CD4-positive, alpha-beta T cell (primary cell): ENCODE results near the gene PARK7. TPM values are rescaled to one million over a fixed set of nuclear protein-coding genes. Genes with fewer than 3 reads are reported as not detected.
"Not testable (repeated sequence)": the region's sequence is repeated elsewhere in the genome, so short reads cannot be mapped to it uniquely, and the experiment has no call there.

Source experiments
- ATAC-seq: fragments of 200-7000 bp; cut with Tn5 transposase; one replicate; pipeline ENCODE4 v1.10.0; 2022; ENCODE audit warnings: mild to moderate bottlenecking; ENCODE audit not compliant: poor library complexity
- CTCF ChIA-PET: fragments of 350-600 bp; sonication (Branson Sonifier 250); formaldehyde crosslinking; loops from one replicate; lab custom pipeline; 2021; ENCODE audit warnings: antibody characterized with exemption, inconsistent platforms; lab: Charles Lee
- POLR2A ChIA-PET: fragments of 350-600 bp; sonication (Branson Sonifier 250); formaldehyde crosslinking; loops from one replicate; lab custom pipeline; 2021; ENCODE audit warnings: antibody characterized with exemption, inconsistent platforms; lab: Charles Lee
- DNase-seq, 14 experiments: peaks; one replicate each; pipeline ENCODE4 v3.0.0-alpha.2; 2013 to 2020; ENCODE audit warnings: mixed read lengths in 2 of 14
- H3K27ac ChIP-seq, 2 donors: one replicate each; pipeline versions ENCODE4 v1.5.1 to v1.7.0; 2013; ENCODE audit warnings: low read length in 2 of 2, low read depth in 1 of 2, mild to moderate bottlenecking in 1 of 2
- H3K27me3 ChIP-seq, 2 experiments: 1 replicate in 1 of 2; 2 replicates in 1 of 2; pipeline versions ENCODE4 v1.6.1 to v1.7.0; 2013; ENCODE audit warnings: low read length in 2 of 2, control low read depth in 1 of 2, mild to moderate bottlenecking in 1 of 2, moderate library complexity in 1 of 2; ENCODE audit not compliant: insufficient read depth in 2 of 2, control insufficient read depth in 1 of 2
- H3K36me3 ChIP-seq: one replicate; pipeline ENCODE4 v1.6.1; 2013; ENCODE audit warnings: low read length, control low read depth; ENCODE audit not compliant: insufficient read depth
- H3K4me1 ChIP-seq: one replicate; pipeline ENCODE4 v1.6.1; 2013; ENCODE audit warnings: low read length, control low read depth; ENCODE audit not compliant: insufficient read depth
- H3K4me3 ChIP-seq: one replicate; pipeline ENCODE4 v1.5.1; 2013; ENCODE audit warnings: mild to moderate bottlenecking, low read length, moderate library complexity
- H3K9me3 ChIP-seq, 2 experiments: 1 replicate in 1 of 2; 2 replicates in 1 of 2; pipeline versions ENCODE4 v1.6.1 to v1.7.0; 2013; ENCODE audit warnings: low read length in 2 of 2, mild to moderate bottlenecking in 2 of 2, control low read depth in 1 of 2, moderate library complexity in 1 of 2; ENCODE audit not compliant: control insufficient read depth in 1 of 2, insufficient read depth in 1 of 2
- H3K27ac Mint-ChIP-seq: one replicate; pipeline ENCODE4 v1.8.0; 2020; ENCODE audit warnings: mixed read lengths
- H3K27me3 Mint-ChIP-seq: one replicate; pipeline ENCODE4 v1.8.0; 2021; ENCODE audit warnings: mixed read lengths
- H3K36me3 Mint-ChIP-seq: one replicate; pipeline ENCODE4 v1.8.0; 2021; ENCODE audit warnings: low read depth, mixed read lengths
- H3K4me1 Mint-ChIP-seq: one replicate; pipeline ENCODE4 v1.8.0; 2021; ENCODE audit warnings: low read depth, mixed read lengths
- H3K4me3 Mint-ChIP-seq: one replicate; pipeline ENCODE4 v1.8.0; 2020; ENCODE audit warnings: mild to moderate bottlenecking, mixed read lengths
- H3K9me3 Mint-ChIP-seq: one replicate; pipeline ENCODE4 v1.8.0; 2020; ENCODE audit warnings: mixed read lengths
- CTCF ChIP-seq: fragments of 200-600 bp; IDR thresholded peaks from one replicate; pipeline ENCODE4 v1.8.0; 2022; ENCODE audit warnings: antibody characterized with exemption, mild to moderate bottlenecking
- intact Hi-C, 2 experiments: fragments of 100-400 bp; cut with DNase I in 1 of 2; cut with micrococcal nuclease in 1 of 2; formaldehyde crosslinking; loops; one replicate each; pipeline versions ENCODE4 v1.15.1 to v1.9.0; 2023 to 2025; cut with DNase I, micrococcal nuclease
- total RNA-seq, 174 experiments: library from RNA in 2 of 174; stranded (reverse) in 2 of 174; gene quantifications; one replicate each; pipeline ENCODE4 v1.2.3 and lab custom pipeline; 2021 to 2026

PARK7 gene
- total RNA-seq, 2 experiments from 2014 or later, result 57.7 to 62.4 TPM

DNA sequence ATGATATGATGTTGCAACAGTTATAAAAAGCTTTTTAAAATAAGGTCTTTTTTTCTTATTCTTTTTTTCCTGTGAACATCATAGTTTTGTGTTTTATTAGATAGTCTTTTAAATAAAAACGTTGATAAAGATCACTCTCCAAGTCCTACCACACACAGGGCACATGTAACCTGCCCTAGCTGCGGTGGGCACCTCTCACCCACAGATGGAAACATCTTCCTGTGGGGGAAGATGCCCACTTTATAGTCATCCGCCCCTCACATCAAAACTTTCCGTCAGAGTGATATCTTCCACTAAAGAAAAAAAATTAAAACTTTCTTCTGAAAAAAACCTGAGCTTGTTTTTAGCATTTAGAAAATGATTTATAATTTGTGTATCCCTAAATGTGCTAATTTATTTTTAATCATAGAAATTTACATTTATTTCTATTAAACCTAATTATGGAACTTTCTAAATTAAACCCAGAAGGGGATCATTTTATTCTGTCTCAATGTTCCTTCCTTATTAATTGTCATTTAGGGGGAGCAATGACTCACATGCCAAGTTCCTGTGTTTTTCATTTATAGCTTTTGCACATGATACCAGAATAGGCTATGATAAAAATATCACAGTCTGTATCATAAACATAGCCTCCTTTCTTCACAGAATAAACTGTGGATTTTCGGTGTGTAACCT, 45.5 kb upstream of the PARK7 start:
- ATAC-seq (no peak), DNase-seq (peak in 1 of 14 experiments; percentile 64)
- peaks cover 9% of the 10 kb centered on the region for H3K4me1 Mint-ChIP-seq
- no peak overlapping the region for H3K27ac Mint-ChIP-seq
- Histone ChIP-seq H3K36me3 (no peaks in the 10 kb centered on the region), H3K4me1 (peaks cover 3% of the 10 kb centered on the region), H3K9me3 (no peaks in the 10 kb centered on the region), H3K4me3 (no peak overlapping the region), H3K27ac (no peak overlapping the region), H3K27me3 (no peaks in the 10 kb centered on the region)
- no peaks in the 10 kb centered on the region for H3K27me3 Mint-ChIP-seq
- TF ChIP-seq CTCF, result no peak
- H3K4me3 Mint-ChIP-seq, result no peak overlapping the region
- H3K36me3 Mint-ChIP-seq, result no peaks in the 10 kb centered on the region
- ChIA-PET POLR2A (no interaction called here), CTCF (no interaction called here)
- intact Hi-C loops, result no loop called here
- H3K9me3 Mint-ChIP-seq, result no peaks in the 10 kb centered on the region

DNA sequence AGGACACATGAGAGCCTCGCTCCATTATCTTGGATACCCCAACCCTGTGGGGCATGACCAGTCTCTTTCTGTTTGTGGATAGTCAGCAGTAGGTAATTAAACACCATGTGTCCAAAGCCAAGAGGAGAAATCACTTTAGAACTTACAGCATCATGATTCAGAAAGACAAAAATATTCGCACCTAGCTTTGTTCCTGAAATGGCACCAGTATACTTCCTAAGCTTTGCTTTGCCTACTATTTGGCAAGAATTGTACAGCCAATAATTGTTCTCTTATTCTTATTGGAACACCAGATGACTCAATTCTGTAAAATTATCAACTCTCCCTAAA, 45.0 kb upstream of the PARK7 start:
- Histone ChIP-seq H3K4me1 (peaks cover 3% of the 10 kb centered on the region), H3K4me3 (no peak overlapping the region), H3K9me3 (no peaks in the 10 kb centered on the region), H3K27ac (no peak overlapping the region), H3K36me3 (no peaks in the 10 kb centered on the region), H3K27me3 (no peaks in the 10 kb centered on the region)
- no peak for TF ChIP-seq CTCF
- H3K4me1 Mint-ChIP-seq, result peaks cover 9% of the 10 kb centered on the region
- no peak overlapping the region for H3K27ac Mint-ChIP-seq
- CTCF ChIA-PET, result no interaction called here
- no peaks in the 10 kb centered on the region for H3K36me3 Mint-ChIP-seq
- H3K4me3 Mint-ChIP-seq, result no peak overlapping the region
- intact Hi-C loops, result no loop called here
- no peak for DNase-seq
- no peaks in the 10 kb centered on the region for H3K9me3 Mint-ChIP-seq
- POLR2A ChIA-PET, result no interaction called here
- no peaks in the 10 kb centered on the region for H3K27me3 Mint-ChIP-seq
- no peak for ATAC-seq

GRCh38 chr1:7917971-7918370, 43.5 kb upstream of the PARK7 start:
- H3K27me3 Mint-ChIP-seq, H3K4me3 Mint-ChIP-seq, H3K4me1 Mint-ChIP-seq, DNase-seq, ATAC-seq, CTCF ChIA-PET, H3K27ac Mint-ChIP-seq, intact Hi-C loops, H3K27me3 ChIP-seq, H3K9me3 Mint-ChIP-seq, H3K27ac ChIP-seq, H3K9me3 ChIP-seq, H3K36me3 Mint-ChIP-seq, H3K36me3 ChIP-seq, POLR2A ChIA-PET, H3K4me3 ChIP-seq, H3K4me1 ChIP-seq: not testable (repeated sequence)

GRCh38 chr1:7919880-7920279, 41.6 kb upstream of the PARK7 start:
- no peaks in the 10 kb centered on the region for H3K36me3 ChIP-seq

More at GRCh38 chr1:7919880-7920279, 41.6 kb upstream of the PARK7 start:
- H3K9me3 ChIP-seq, result no peaks in the 10 kb centered on the region
- no peak overlapping the region for H3K4me3 ChIP-seq
- no peak for TF ChIP-seq CTCF
- Mint-ChIP-seq H3K4me1 (peaks cover 9% of the 10 kb centered on the region), H3K4me3 (no peak overlapping the region), H3K27me3 (no peaks in the 10 kb centered on the region), H3K27ac (no peak overlapping the region), H3K36me3 (no peaks in the 10 kb centered on the region), H3K9me3 (no peaks in the 10 kb centered on the region)
- POLR2A ChIA-PET, result interaction anchor here (1.2 kb wide), 1 partner anchor 11 kb away, joined by 5 read pairs; no protein-coding TSS in a partner anchor
- no peak overlapping the region for H3K27ac ChIP-seq
- CTCF ChIA-PET, result interaction anchor here (1.2 kb wide), 1 partner anchor 12 kb away, joined by 3 read pairs; no protein-coding TSS in a partner anchor
- H3K27me3 ChIP-seq, result no peaks in the 10 kb centered on the region
- peaks cover 3% of the 10 kb centered on the region for H3K4me1 ChIP-seq
- ATAC-seq, result no peak
- DNase-seq, result no peak
- intact Hi-C loops, result no loop called here
